Osteoblast (primary cell): ENCODE results near the gene MSANTD1. TPM values are rescaled to one million over a fixed set of nuclear protein-coding genes. Genes with fewer than 3 reads are reported as not detected.

Experiments used
- DNase-seq: peaks from one replicate; pipeline ENCODE4 v3.0.0; 2011; ENCODE audit warnings: low spot score, mixed read lengths; ENCODE audit not compliant: insufficient read length; ENCODE audit errors: missing footprints
- H2AFZ ChIP-seq: 2 replicates; pipeline ENCODE4 v1.6.0; 2011; ENCODE audit warnings: mild to moderate bottlenecking, low read length
- H3K27ac ChIP-seq: 2 replicates; pipeline ENCODE4 v1.5.1; 2011; ENCODE audit warnings: mild to moderate bottlenecking, low read depth, low read length, moderate library complexity
- H3K27me3 ChIP-seq: 2 replicates; pipeline ENCODE4 v1.6.0; 2012; ENCODE audit warnings: mild to moderate bottlenecking, control low read depth, inconsistent platforms, low read length, moderate library complexity; ENCODE audit not compliant: insufficient read depth
- H3K36me3 ChIP-seq: 2 replicates; pipeline ENCODE4 v1.5.1; 2011; ENCODE audit warnings: mild to moderate bottlenecking, low read length, control low read depth, moderate library complexity; ENCODE audit not compliant: insufficient read depth
- H3K4me1 ChIP-seq: 2 replicates; pipeline ENCODE4 v1.5.1; 2011; ENCODE audit warnings: mild to moderate bottlenecking, low read length, control low read depth, moderate library complexity; ENCODE audit not compliant: insufficient read depth
- H3K4me2 ChIP-seq: 2 replicates; pipeline ENCODE4 v1.6.0; 2011; ENCODE audit warnings: mild to moderate bottlenecking, low read length; ENCODE audit not compliant: insufficient read depth
- H3K4me3 ChIP-seq: fragments of 200-600 bp; sonication (generic); 3 replicates; pipeline ENCODE4 v1.5.1; 2012; ENCODE audit warnings: mild to moderate bottlenecking, low read length, inconsistent platforms; ENCODE audit not compliant: insufficient read depth
- H3K79me2 ChIP-seq: 2 replicates; pipeline ENCODE4 v1.6.0; 2012; ENCODE audit warnings: mild to moderate bottlenecking, low read length, control low read depth, inconsistent platforms; ENCODE audit not compliant: insufficient read depth
- H3K9me3 ChIP-seq: 2 replicates; pipeline ENCODE4 v1.5.1; 2011; ENCODE audit warnings: low read depth, low read length, control low read depth
- H4K20me1 ChIP-seq: 2 replicates; pipeline ENCODE4 v1.6.0; 2012; ENCODE audit warnings: mild to moderate bottlenecking, low read length, control low read depth; ENCODE audit not compliant: insufficient read depth
- CTCF ChIP-seq: IDR thresholded peaks from 2 replicates; pipeline ENCODE4 v1.5.1; 2011; ENCODE audit warnings: mild to moderate bottlenecking, low read depth, low read length, moderate library complexity; ENCODE audit errors: extremely low read depth
- total RNA-seq: library from RNA; depleted of rRNA; stranded (reverse); fragments of >200 nt; gene quantifications from 2 replicates; pipeline ENCODE4 v1.2.3, GENCODE V29; 2012

The MSANTD1 gene
- total RNA-seq, 1 donor, result 0.72 TPM

- Histone ChIP-seq H3K9me3 (no peaks in the 10 kb centered on the region), H3K27me3 (no peaks in the 10 kb centered on the region), H3K4me3 (no peak overlapping the region), H3K79me2 (no peaks in the 10 kb centered on the region), H2AFZ (no peak overlapping the region), H3K4me2 (no peak overlapping the region), H4K20me1 (no peaks in the 10 kb centered on the region), H3K36me3 (no peaks in the 10 kb centered on the region), H3K27ac (no peak overlapping the region), H3K4me1 (no peaks in the 10 kb centered on the region)
- no peak for TF ChIP-seq CTCF
- DNase-seq, result peak; percentile 92
Observed at GRCh38 chr4:3246458-3247398, 2.2 kb upstream of the MSANTD1 start.

- Histone ChIP-seq H3K36me3 (no peaks in the 10 kb centered on the region), H3K27ac (no peak overlapping the region), H4K20me1 (no peaks in the 10 kb centered on the region), H2AFZ (no peak overlapping the region), H3K9me3 (no peaks in the 10 kb centered on the region), H3K27me3 (no peaks in the 10 kb centered on the region), H3K4me3 (no peak overlapping the region), H3K4me2 (no peak overlapping the region), H3K4me1 (no peaks in the 10 kb centered on the region), H3K79me2 (no peaks in the 10 kb centered on the region)
- peak; percentile 80 for DNase-seq
- TF ChIP-seq CTCF, result no peak
Observed at GRCh38 chr4:3247399-3248177, 1.4 kb upstream of the MSANTD1 start.

GRCh38 chr4:3248178-3248480, 830 bp upstream of the MSANTD1 start:
- no peak overlapping the region for H3K4me3 ChIP-seq
- H3K36me3 ChIP-seq, result no peaks in the 10 kb centered on the region
- DNase-seq, result peak; percentile 88
- no peaks in the 10 kb centered on the region for H3K4me1 ChIP-seq
- H2AFZ ChIP-seq, result no peak overlapping the region
- no peaks in the 10 kb centered on the region for H4K20me1 ChIP-seq
- no peaks in the 10 kb centered on the region for H3K9me3 ChIP-seq
- H3K27me3 ChIP-seq, result no peaks in the 10 kb centered on the region
- H3K4me2 ChIP-seq, result no peak overlapping the region
- no peak for TF ChIP-seq CTCF
- no peak overlapping the region for H3K27ac ChIP-seq
- H3K79me2 ChIP-seq, result no peaks in the 10 kb centered on the region

GRCh38 chr4:3249711-3250437, 915 bp downstream of the MSANTD1 start:
- Histone ChIP-seq H3K27me3 (no peaks in the 10 kb centered on the region), H3K4me2 (no peak overlapping the region), H3K79me2 (no peaks in the 10 kb centered on the region), H2AFZ (no peak overlapping the region), H3K36me3 (no peaks in the 10 kb centered on the region), H3K4me1 (no peaks in the 10 kb centered on the region), H3K27ac (no peak overlapping the region), H3K4me3 (no peak overlapping the region), H4K20me1 (no peaks in the 10 kb centered on the region), H3K9me3 (no peaks in the 10 kb centered on the region)
- TF ChIP-seq CTCF, result no peak
- no peak for DNase-seq
